ENCODE results near the gene LENG8.
"Not testable (repeated sequence)": the region's sequence is repeated elsewhere in the genome, so short reads cannot be mapped to it uniquely, and the experiment has no call there.

The LENG8 gene

GRCh38 chr19:54462047-54462654 is 13.2 kb downstream of the LENG8 start:
- no peak for DNase-seq (ENCODE audit: low spot score)

DNA sequence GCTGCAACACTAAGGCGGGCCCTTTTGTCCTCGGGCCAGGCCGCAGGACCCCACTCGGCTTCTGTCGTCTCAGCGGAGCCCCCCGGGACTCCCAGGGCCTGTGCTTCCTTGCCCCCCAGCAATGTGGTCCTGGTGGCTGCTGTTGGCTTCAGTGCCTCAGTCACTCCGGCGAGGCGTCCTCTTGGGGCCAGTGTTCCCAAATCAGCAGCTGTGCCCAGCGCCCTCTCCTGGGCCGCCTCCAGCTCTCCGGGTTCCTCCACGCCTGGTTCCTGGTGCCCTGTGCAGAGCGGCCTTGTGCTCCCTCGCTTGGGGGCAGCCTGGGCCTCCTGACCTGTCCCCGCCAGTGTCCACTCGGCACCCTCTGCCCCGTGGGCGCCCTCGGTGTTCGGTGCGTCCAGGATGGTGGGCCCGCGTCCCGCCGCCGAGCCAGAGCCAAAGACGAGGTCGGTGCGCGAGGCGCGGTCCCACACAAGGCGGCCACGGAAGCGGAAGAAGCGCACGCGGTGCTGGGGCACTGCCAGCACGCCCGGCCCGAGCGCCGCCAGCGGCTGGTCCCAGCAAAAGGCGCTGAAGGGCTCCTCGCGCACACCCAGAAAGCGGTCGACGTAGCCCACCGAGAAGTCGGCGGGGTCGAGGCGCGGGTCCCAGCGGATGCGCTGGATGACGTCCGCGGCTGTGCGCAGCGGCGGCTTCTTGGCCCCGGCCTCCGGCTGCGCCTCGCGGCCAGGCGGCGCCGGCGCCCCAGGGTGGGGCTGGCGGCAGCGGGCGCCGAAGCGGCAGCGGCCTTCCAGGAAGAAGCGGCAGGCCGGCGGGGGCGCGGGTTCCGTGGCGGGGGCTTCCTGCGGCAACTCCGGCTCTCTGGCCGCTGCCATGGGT is 13.9 kb downstream of the LENG8 start:
- DNase-seq (ENCODE audit: low spot score) = peak; percentile 75

GRCh38 chr19:54463531-54464043 is 14.6 kb downstream of the LENG8 start, which contains the start of gene LENG9:
TSS of gene LENG9 (minus strand) at chr19:54463778. CDS start at chr19:54463526, 252 bp downstream.
- DNase-seq (ENCODE audit: low spot score) = peak; percentile 91

DNA sequence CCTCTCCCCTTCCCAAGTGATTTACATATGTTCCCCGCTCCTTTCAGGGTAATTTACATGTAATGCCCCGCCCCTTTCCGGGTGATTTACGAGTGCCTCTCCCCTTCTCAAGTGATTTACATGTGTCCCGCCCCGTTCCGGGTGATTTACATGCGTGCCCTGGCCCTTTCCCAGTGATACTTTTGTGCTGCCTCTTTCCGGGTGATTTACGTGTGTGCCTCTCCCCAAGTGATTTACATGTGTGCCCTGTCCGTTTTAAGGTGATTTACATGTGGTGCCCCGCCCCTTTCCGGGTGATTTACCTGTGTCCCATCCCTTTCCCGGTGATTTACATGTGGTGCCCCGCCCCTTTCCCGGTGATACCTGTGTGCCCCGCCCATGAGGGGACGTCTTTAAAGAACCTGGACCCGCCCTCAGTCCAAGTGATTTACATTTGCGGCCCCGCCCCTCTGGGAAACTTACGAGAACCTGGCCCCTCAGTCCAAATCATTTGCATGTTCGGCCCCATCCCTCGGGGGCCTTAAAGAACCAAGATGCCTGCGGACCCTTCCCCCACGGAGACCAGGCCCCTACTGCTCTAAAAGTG is 15.1 kb downstream of the LENG8 start:
- peak; percentile 42 for DNase-seq (ENCODE audit: low spot score)

DNA sequence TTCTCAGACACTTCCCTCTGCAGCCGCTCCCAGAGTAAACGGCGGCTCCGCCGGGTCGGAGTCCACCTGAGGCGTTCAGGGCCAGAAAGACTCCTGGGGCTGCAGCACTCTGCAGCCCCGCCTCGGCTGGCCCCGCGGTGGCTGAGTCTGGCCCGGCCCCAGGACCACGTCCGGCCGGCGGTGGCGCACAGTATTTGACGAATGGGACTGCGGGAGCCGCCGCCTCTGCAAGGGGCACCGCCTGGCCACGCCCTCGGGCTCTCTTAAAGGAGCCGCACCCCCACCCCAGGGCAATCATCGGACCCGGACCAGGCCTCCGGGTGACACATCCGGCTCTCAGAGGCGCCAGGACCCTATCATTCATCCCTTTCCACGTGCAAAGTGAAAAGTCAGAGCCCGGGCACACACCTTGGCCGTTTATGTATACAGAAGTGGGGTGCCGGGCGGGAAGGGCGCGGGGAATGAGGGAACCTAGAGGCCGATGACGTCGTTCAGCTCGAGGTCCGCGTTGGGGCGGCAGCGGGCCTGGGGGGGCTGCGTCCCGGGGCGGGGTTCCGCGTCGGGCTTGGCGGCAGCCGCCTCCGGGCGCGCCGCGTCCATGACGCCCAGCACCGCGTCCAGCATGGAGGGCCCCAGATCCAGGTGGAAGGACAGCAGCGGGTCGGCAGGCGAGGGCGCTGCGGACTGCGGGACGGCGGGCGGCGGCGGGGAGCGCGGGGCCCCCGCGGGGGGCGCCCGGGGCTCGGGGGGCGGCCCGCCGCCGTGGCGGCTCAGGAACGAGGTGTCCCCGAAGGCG is 15.8 kb downstream of the LENG8 start:
- peak; percentile 91 for DNase-seq (ENCODE audit: low spot score)

GRCh38 chr19:54465426-54466109 is 16.6 kb downstream of the LENG8 start:
- no peak for DNase-seq (ENCODE audit: low spot score)

GRCh38 chr19:54466110-54466480 is 17.1 kb downstream of the LENG8 start:
- not testable (repeated sequence) for DNase-seq (ENCODE audit: low spot score)

- DNase-seq (ENCODE audit: low spot score) = no peak
Measured at GRCh38 chr19:54469496-54469934, 20.5 kb downstream of the LENG8 start.

- no peak for DNase-seq (ENCODE audit: low spot score)
Measured at GRCh38 chr19:54470276-54470887, 21.4 kb downstream of the LENG8 start.

GRCh38 chr19:54470991-54471782 is 22.2 kb downstream of the LENG8 start:
- DNase-seq (ENCODE audit: low spot score) = peak; percentile 40

DNA sequence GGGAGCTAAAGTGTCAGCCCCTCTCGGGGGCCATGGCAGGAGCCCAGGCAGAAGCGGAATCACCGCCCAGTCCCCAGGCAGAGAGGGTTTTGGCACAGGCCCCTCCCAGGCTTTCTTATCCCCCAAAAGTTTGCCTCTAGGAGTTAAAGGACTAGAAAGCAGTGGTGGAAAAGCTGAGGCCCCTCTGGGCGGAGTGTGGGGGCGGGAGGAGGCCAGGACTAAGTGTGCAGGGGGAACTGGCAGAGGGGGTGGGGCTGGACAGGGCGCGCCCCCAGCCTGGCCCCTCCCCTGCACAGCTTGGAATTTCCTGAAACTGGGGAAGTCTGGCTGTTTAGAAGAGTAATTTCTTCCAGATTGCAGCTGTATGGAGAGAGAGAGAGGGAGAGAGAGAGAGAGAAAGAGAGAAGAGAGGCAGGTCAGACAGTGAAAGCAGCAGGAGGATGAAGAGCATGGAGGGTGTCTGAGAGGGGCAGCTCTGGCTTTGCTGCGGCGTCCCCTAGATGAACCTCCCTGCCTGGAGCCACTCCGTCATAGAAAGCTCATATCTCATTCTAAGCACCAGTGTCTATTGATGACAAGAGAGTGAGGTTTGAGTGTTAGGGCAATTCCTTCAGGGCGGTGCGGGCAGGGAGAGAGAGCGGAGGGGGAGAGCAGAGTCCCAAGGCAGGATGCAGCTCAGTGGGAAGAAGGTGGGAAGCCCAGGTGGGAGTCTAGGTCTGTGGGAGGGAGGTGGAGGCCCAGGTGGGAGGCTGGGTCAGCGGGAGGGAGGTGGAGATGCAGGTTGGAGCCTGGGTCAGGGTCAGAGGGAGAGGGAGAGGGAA is 24.3 kb downstream of the LENG8 start, which contains the start of gene CDC42EP5:
TSS of gene CDC42EP5 (minus strand) at position 226 of the 821 bp plus-strand sequence. CDS start 7,749 bp downstream, outside the sequence.
- DNase-seq (ENCODE audit: low spot score) = peak; percentile 97

DNA sequence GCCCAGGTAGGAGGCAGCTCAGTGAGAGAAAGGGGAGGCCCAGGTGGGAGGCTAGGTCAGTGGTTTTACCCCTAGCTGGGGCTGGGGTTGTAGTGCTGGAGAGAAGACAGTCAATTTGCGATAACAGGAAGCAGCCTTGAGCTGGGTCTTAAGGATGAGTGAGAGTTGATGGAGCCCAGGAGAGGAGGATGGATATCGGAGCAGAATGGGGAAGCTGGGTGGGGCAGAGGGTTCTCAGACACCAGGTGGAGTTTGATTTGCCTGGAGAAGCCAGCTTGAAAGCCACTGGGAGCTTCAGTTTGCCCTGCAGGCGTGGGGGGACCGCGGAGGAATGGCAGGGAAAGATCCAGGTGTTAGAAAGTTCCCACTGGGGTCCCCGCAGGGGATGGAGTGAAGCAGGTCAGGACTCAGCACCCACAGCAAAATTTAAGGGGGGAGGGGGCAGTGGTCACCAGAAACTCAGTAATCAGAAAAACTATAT is 24.9 kb downstream of the LENG8 start:
- DNase-seq (ENCODE audit: low spot score) = no peak

DNA sequence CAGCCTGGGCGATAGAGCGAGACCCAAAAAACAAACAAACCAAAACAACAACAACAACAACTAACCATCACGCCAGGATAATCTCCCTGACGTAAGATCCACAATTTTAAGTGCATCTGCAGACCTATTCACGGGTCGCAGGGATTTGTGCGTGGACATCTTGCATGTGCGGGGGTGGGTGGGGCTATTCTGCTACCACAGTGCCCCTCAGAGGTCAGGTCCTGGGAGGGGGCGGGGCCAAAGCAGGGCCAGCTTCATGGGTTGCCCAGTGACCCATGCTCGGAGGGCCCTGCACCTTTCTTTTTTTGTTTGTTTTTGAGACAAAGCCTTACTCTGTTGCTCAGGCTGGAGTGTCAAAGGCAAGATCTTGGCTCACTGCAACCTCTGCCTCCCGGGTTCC is 26.7 kb downstream of the LENG8 start:
- DNase-seq (ENCODE audit: low spot score) = no peak

DNA sequence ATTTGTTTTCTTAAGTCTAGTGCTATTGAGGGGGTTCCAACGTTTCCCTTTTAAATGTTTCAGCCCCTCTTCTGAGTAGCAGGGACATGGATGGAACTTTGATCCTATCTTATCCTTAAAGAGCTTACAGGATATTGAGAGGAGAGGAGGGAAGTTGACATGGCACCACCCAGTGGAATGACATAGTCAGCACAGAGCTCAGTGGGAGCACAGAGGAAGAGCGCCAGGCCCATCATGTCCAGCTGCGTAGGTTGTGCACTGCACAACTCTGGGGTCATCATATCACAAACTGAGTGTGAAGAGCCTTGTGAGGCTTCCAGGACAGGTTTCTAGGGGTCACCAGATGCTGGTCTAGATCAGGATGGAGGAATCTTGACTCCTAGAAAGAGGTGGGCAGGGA is 28.7 kb downstream of the LENG8 start:
- DNase-seq (ENCODE audit: low spot score) = no peak

GRCh38 chr19:54478677-54479266 is 29.8 kb downstream of the LENG8 start:
- DNase-seq (ENCODE audit: low spot score) = peak; percentile 62

- DNase-seq (ENCODE audit: low spot score) = no peak
Measured at GRCh38 chr19:54480051-54480450, 31.1 kb downstream of the LENG8 start.

- DNase-seq (ENCODE audit: low spot score) = peak; percentile 73
Measured at GRCh38 chr19:54481326-54481930, 32.4 kb downstream of the LENG8 start.

DNA sequence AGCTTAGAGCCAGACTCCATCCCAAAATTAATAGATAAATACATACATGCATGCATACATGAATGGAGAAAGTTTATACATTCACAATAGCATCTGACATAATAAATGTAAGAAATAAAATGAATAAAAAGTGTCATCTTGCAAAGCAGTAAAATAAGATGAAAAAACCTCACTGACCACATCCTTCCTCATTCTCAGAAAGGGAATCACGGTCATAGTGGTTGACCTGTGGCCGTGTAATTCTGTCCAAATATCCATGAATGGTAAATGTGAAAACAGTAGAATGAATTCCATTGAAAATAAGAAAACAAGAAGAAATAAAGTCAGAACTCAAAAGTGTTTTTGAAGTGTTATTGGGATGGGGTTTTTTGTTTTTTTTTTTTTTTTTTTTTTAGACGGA is 33.9 kb downstream of the LENG8 start:
- DNase-seq (ENCODE audit: low spot score) = no peak

Data from GM03348 (cell line).